ENCODE data around the gene CCT3.

DNA sequence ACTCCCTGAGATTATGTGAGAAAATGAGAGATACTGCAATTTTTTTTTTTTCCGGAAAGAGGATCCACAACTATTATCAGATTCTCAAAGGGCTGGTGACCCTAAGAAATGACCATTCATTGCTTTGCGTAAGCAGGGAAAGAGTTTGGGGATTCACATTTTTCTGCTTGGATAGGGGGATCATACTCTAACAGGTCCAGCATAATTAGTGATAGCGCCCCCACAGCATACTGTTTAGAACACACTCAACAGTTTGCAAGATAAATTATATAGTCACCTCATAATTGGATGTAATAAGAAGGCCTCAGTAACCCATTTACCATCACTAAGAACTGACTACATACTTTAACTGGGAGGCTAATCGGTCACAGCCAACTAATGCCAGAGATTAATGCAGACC, 1.9 kb downstream of the CCT3 start:
- TF ChIP-seq, protein P1, sequence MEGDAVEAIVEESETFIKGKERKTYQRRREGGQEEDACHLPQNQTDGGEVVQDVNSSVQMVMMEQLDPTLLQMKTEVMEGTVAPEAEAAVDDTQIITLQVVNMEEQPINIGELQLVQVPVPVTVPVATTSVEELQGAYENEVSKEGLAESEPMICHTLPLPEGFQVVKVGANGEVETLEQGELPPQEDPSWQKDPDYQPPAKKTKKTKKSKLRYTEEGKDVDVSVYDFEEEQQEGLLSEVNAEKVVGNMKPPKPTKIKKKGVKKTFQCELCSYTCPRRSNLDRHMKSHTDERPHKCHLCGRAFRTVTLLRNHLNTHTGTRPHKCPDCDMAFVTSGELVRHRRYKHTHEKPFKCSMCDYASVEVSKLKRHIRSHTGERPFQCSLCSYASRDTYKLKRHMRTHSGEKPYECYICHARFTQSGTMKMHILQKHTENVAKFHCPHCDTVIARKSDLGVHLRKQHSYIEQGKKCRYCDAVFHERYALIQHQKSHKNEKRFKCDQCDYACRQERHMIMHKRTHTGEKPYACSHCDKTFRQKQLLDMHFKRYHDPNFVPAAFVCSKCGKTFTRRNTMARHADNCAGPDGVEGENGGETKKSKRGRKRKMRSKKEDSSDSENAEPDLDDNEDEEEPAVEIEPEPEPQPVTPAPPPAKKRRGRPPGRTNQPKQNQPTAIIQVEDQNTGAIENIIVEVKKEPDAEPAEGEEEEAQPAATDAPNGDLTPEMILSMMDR (IDR thresholded peaks at IDR 0.05; ENCODE audit: insufficient read depth, low read length, poor library complexity, severe bottlenecking) = peak; percentile 51
- TF ChIP-seq EZH2phosphoT487 (conservative IDR thresholded peaks at IDR 0.05; ENCODE audit: low read length) = no peak

All from SU-DHL-6 (cell line).